Measurements from ENCODE around the gene MAPK8IP3. TPM values are rescaled to one million over a fixed set of nuclear protein-coding genes. Genes with fewer than 3 reads are reported as not detected.

The MAPK8IP3 gene
- total and polyA plus RNA-seq, 9 of the 15 experiments (the other 6 are each of a cell fraction or from before 2014, with no cell fraction given) = 0.17 to 58.7 (median 16.7) TPM

DNA sequence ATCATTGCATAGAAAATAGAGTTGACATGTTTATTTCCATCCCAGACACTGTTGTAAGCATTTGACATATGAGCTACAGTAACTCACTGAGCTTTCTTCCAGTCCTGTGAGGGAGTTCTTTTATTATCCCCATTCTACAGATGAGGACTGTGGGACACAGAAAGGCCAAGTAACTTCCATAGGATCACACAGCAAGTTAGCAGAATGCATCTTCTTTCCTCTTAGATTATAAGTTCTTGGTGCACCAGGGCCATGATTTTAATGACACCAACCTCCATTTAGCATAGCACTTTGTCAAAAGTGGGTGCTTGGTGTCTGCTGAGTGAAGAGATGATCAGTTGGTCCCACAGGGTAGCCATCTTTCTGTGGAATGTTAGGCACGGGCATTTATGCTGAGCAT is 15.2 kb upstream of the MAPK8IP3 start (continued):
- TF ChIP-seq, protein P1, sequence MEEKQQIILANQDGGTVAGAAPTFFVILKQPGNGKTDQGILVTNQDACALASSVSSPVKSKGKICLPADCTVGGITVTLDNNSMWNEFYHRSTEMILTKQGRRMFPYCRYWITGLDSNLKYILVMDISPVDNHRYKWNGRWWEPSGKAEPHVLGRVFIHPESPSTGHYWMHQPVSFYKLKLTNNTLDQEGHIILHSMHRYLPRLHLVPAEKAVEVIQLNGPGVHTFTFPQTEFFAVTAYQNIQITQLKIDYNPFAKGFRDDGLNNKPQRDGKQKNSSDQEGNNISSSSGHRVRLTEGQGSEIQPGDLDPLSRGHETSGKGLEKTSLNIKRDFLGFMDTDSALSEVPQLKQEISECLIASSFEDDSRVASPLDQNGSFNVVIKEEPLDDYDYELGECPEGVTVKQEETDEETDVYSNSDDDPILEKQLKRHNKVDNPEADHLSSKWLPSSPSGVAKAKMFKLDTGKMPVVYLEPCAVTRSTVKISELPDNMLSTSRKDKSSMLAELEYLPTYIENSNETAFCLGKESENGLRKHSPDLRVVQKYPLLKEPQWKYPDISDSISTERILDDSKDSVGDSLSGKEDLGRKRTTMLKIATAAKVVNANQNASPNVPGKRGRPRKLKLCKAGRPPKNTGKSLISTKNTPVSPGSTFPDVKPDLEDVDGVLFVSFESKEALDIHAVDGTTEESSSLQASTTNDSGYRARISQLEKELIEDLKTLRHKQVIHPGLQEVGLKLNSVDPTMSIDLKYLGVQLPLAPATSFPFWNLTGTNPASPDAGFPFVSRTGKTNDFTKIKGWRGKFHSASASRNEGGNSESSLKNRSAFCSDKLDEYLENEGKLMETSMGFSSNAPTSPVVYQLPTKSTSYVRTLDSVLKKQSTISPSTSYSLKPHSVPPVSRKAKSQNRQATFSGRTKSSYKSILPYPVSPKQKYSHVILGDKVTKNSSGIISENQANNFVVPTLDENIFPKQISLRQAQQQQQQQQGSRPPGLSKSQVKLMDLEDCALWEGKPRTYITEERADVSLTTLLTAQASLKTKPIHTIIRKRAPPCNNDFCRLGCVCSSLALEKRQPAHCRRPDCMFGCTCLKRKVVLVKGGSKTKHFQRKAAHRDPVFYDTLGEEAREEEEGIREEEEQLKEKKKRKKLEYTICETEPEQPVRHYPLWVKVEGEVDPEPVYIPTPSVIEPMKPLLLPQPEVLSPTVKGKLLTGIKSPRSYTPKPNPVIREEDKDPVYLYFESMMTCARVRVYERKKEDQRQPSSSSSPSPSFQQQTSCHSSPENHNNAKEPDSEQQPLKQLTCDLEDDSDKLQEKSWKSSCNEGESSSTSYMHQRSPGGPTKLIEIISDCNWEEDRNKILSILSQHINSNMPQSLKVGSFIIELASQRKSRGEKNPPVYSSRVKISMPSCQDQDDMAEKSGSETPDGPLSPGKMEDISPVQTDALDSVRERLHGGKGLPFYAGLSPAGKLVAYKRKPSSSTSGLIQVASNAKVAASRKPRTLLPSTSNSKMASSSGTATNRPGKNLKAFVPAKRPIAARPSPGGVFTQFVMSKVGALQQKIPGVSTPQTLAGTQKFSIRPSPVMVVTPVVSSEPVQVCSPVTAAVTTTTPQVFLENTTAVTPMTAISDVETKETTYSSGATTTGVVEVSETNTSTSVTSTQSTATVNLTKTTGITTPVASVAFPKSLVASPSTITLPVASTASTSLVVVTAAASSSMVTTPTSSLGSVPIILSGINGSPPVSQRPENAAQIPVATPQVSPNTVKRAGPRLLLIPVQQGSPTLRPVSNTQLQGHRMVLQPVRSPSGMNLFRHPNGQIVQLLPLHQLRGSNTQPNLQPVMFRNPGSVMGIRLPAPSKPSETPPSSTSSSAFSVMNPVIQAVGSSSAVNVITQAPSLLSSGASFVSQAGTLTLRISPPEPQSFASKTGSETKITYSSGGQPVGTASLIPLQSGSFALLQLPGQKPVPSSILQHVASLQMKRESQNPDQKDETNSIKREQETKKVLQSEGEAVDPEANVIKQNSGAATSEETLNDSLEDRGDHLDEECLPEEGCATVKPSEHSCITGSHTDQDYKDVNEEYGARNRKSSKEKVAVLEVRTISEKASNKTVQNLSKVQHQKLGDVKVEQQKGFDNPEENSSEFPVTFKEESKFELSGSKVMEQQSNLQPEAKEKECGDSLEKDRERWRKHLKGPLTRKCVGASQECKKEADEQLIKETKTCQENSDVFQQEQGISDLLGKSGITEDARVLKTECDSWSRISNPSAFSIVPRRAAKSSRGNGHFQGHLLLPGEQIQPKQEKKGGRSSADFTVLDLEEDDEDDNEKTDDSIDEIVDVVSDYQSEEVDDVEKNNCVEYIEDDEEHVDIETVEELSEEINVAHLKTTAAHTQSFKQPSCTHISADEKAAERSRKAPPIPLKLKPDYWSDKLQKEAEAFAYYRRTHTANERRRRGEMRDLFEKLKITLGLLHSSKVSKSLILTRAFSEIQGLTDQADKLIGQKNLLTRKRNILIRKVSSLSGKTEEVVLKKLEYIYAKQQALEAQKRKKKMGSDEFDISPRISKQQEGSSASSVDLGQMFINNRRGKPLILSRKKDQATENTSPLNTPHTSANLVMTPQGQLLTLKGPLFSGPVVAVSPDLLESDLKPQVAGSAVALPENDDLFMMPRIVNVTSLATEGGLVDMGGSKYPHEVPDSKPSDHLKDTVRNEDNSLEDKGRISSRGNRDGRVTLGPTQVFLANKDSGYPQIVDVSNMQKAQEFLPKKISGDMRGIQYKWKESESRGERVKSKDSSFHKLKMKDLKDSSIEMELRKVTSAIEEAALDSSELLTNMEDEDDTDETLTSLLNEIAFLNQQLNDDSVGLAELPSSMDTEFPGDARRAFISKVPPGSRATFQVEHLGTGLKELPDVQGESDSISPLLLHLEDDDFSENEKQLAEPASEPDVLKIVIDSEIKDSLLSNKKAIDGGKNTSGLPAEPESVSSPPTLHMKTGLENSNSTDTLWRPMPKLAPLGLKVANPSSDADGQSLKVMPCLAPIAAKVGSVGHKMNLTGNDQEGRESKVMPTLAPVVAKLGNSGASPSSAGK (IDR thresholded peaks at IDR 0.05) = no peak
- no peak for TF ChIP-seq PHF21A (IDR thresholded peaks at IDR 0.05; ENCODE audit: borderline replicate concordance, low read depth)
- TF ChIP-seq ZNF184 (CRISPR knock-in tag; IDR thresholded peaks at IDR 0.05) = no peak
- peak; percentile 24 for TF ChIP-seq ZFP36 (IDR thresholded peaks at IDR 0.05; ENCODE audit: low read depth, low read length, partially characterized antibody)
- peak; percentile 67; the same call in 1 of the 2 replicates for TF ChIP-seq BCOR (IDR thresholded peaks at IDR 0.05)
- no peak for TF ChIP-seq HDGF (IDR thresholded peaks at IDR 0.05)
- no peak for TF ChIP-seq POLR2AphosphoS5 (IDR thresholded peaks at IDR 0.05; ENCODE audit: control insufficient read depth, insufficient read depth, low read depth, low read length)
